Small intestine (tissue), 7 donors: ENCODE measurements around the gene PEMT. TPM values are rescaled to one million over a fixed set of nuclear protein-coding genes. Genes with fewer than 3 reads are reported as not detected.

Experiments
- DNase-seq, 2 donors: peaks; one replicate each; pipeline versions ENCODE4 v3.0.0 to v3.0.0-alpha.2; 2013
- FAIRE-seq: peaks from 2 replicates; lab custom pipeline; 2012; peaks lifted over from hg19 to GRCh38; lab: Jason Lieb, UNC
- H3K27ac ChIP-seq, 3 donors: one replicate each; pipeline ENCODE4 v1.5.1; 2013; ENCODE audit warnings: low read length in 2 of 3, mild to moderate bottlenecking in 2 of 3, control low read depth in 1 of 3, inconsistent platforms in 1 of 3, low read depth in 1 of 3, moderate library complexity in 1 of 3
- H3K27me3 ChIP-seq, 3 donors: one replicate each; pipeline ENCODE4 v1.6.1; 2013; ENCODE audit warnings: low read length in 3 of 3, inconsistent platforms in 1 of 3; ENCODE audit not compliant: control insufficient read depth in 3 of 3, insufficient read depth in 3 of 3
- H3K36me3 ChIP-seq, 3 donors: one replicate each; pipeline ENCODE4 v1.6.1; 2013; ENCODE audit warnings: low read length in 3 of 3, inconsistent platforms in 1 of 3, low read depth in 1 of 3, mild to moderate bottlenecking in 1 of 3, moderate library complexity in 1 of 3; ENCODE audit not compliant: control insufficient read depth in 3 of 3, insufficient read depth in 2 of 3
- H3K4me1 ChIP-seq, 3 donors: one replicate each; pipeline ENCODE4 v1.6.1; 2013; ENCODE audit warnings: low read length in 2 of 3, inconsistent platforms in 1 of 3, low read depth in 1 of 3, mild to moderate bottlenecking in 1 of 3, moderate library complexity in 1 of 3; ENCODE audit not compliant: control insufficient read depth in 3 of 3, insufficient read depth in 2 of 3
- H3K4me3 ChIP-seq, 3 donors: one replicate each; pipeline ENCODE4 v1.5.1; 2013; ENCODE audit warnings: low read length in 3 of 3, control low read depth in 1 of 3, inconsistent platforms in 1 of 3, low read depth in 1 of 3, mild to moderate bottlenecking in 1 of 3, moderate library complexity in 1 of 3
- H3K9me3 ChIP-seq, 2 donors: one replicate each; pipeline ENCODE4 v1.6.1; 2013; ENCODE audit warnings: low read depth in 1 of 2, low read length in 1 of 2; ENCODE audit not compliant: control insufficient read depth in 2 of 2, insufficient read depth in 1 of 2
- WGBS, 3 donors: extraction: QIAGEN DNeasy Blood & Tissue Kit; methylation state at CpG; one replicate each; pipeline ENCODE4 v1.1.7; 2013; 5-methylcytosine and 5-hydroxymethylcytosine counted together
- polyA plus RNA-seq, 4 donors: library from polyadenylated mRNA; stranded (reverse) in 3 of 4; unstranded in 1 of 4; fragments of 200-250 nt in 3 of 4; fragments of 120-200 nt in 1 of 4; gene quantifications; one replicate each; pipeline versions ENCODE4 v1.2.1 to v1.2.3, GENCODE V29; 2013
- donor health status: healthy with polysubstance abuse.
- donor health status: control.
- donor health status: control.
- donor health status: Bipolar disorder and iron deficiency.
- donor health status: healthy.

The PEMT gene
- polyA plus RNA-seq, 4 donors, result 23.0 to 42.0 (median 32.8) TPM

DNA sequence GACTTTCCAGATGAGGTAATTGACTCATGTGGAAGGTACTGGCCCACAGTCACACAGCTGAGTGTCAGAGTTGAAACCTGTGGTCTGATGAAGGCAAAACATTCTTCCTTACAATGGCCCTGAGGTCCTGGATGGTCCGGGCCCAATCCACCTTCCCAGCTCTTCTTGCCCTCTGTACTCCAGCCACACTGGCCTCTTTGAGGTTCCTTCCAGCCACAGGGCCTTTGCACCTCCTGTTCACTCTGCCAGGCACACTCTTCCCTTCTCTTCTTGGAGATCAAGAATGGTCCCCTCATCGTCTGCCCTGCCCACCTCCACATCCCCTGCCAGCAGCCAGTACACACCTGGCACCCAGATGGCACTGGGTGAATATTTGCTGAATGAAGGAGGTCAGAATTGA, 6.5 kb upstream of the PEMT start:
- H3K9me3 ChIP-seq, result no peaks in the 10 kb centered on the region
- no peak for DNase-seq
- no peaks in the 10 kb centered on the region for H3K27me3 ChIP-seq
- H3K4me3 ChIP-seq, result no peak overlapping the region
- H3K36me3 ChIP-seq, result no peaks in the 10 kb centered on the region
- WGBS, 3 donors, result 91 to 100% (median 92%) methylated on average over 2 of the region's 2 CpGs
- FAIRE-seq, result no peak
- no peak overlapping the region for H3K27ac ChIP-seq
- H3K4me1 ChIP-seq, result no peaks in the 10 kb centered on the region

DNA sequence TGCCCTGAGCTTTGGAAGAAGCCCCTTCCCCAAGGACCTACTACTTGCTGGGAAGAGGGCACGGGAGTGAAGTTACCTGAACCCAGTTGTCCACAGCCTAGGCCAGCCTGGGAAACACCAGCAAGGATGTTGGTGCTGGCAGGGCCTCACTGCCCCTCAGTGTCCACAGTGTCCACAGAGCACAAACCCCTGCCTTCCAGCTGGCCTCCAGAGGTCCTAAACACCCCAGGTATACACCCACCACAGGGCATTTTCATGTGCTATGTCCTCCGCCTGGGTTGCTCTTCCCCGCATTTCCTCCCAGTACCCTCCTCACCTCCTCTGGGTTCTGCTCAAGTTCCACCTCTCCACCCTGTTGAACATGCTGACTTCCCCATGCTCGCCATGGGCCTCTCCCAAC, 4.2 kb upstream of the PEMT start:
- H3K4me1 ChIP-seq, result peaks cover 0 to 10% (median 0%) of the 10 kb centered on the region in 3 donors
- H3K27ac ChIP-seq, result no peak overlapping the region
- DNase-seq (no peak), FAIRE-seq (no peak)
- no peaks in the 10 kb centered on the region for H3K9me3 ChIP-seq
- WGBS, 3 donors, result 92 to 97% (median 94%) methylated on average over 4 of the region's 4 CpGs
- no peaks in the 10 kb centered on the region for H3K36me3 ChIP-seq
- no peak overlapping the region for H3K4me3 ChIP-seq
- H3K27me3 ChIP-seq, result no peaks in the 10 kb centered on the region

DNA sequence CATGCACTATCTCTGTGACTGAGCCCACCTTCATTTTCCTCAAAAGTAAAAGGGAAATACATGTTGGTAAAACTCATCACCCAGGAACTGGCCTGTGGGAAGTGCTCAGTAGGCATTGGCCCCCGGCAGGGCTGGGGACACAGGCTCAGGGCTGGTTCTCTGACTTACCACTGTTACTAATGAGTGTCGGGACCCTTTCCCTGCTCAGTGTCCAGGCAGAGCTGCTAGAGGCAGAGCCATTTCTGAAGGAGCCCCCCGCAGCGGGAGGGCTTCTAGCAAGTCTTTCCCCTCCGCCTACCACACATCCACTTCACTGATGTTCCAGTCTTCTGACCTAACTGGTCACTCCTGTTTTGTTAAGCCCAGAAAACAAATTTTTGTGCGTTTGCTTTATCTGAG, 1.7 kb upstream of the PEMT start:
- FAIRE-seq (no peak), DNase-seq (no peak)
- H3K4me1 ChIP-seq, result peaks cover 0 to 21% (median 0%) of the 10 kb centered on the region in 3 donors
- peaks cover 0 to 2% (median 0%) of the 10 kb centered on the region in 3 donors for H3K36me3 ChIP-seq
- H3K9me3 ChIP-seq, result no peaks in the 10 kb centered on the region
- 84 to 87% (median 85%) methylated on average over 6 of the region's 6 CpGs for WGBS, 3 donors
- no peak overlapping the region for H3K27ac ChIP-seq
- no peak overlapping the region for H3K4me3 ChIP-seq
- no peaks in the 10 kb centered on the region for H3K27me3 ChIP-seq

DNA sequence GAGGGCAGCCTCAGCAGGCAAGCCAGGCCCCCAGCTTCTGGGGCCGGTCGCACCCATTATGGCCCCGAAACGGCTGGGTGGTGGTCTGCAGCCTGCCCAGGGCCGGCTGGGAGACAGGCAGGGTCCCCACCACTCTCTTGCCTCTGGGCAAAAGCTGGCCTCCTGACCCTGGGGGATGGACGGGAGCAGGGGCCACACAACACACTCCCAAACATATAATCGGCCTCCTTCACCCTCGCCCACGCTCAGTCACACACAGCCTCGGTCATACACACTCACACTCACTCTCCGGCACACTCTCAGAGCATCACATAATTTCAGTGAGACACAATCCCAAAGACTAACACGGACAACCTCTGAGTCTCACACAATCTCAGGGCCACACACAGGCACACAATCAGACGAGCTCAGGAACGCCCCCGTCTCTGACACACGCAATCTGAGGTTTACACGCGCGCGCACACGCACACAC, 589 bp downstream of the PEMT start:
- peak overlapping the region; percentile 78 to 86 (median 83) for H3K4me3 ChIP-seq
- DNase-seq (peak in 1 of 2 donors; percentile 37), FAIRE-seq (no peak)
- H3K27me3 ChIP-seq, result no peaks in the 10 kb centered on the region
- 0 to 2% (median 1%) methylated on average over 19 to 21 of the region's 21 CpGs for WGBS, 3 donors
- H3K36me3 ChIP-seq, result peaks cover 0 to 2% (median 0%) of the 10 kb centered on the region in 3 donors
- H3K4me1 ChIP-seq, result peaks cover 0 to 21% (median 0%) of the 10 kb centered on the region in 3 donors
- H3K27ac ChIP-seq, result peak overlapping the region; percentile 37 to 93 (median 39)
- no peaks in the 10 kb centered on the region for H3K9me3 ChIP-seq

DNA sequence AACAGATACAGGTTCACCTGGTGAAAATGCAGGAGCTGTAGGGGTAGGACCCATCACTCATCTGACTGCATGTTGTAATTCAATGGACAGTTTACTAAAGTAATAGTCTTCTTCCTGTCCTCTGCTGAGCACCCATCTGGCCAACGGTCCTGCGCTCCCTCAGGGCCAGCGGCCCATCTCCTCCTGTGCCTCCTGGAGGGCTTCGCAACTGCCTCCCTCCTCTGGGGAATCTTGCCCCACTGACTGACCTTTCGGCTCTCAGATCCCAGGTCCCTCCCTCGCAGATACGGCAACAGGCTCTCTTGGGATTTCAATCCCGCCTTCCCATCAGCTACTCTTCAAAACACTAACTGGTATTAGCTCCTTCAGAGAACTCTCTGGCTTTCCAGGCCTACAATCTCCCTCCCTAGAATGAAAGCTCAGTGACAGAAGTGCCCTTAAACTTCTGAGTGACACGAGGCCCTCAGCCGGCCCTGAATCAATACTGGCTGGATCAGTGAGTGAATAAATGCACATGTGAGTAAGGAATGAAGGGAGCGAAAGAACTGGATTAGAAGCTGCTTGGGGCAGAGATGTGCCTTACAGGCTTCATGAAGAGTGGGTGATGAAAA, 1.3 kb downstream of the PEMT start:
- no peak for DNase-seq
- Histone ChIP-seq H3K27me3 (no peaks in the 10 kb centered on the region), H3K36me3 (peaks cover 0 to 2% (median 0%) of the 10 kb centered on the region in 3 donors), H3K4me3 (peak overlapping the region in 2 of 3 donors; percentile 78 to 86), H3K9me3 (no peaks in the 10 kb centered on the region), H3K4me1 (peaks cover 0 to 21% (median 0%) of the 10 kb centered on the region in 3 donors), H3K27ac (peak overlapping the region in 2 of 3 donors; percentile 37 to 93)
- FAIRE-seq, result no peak
- WGBS, 3 donors, result 61 to 63% (median 62%) methylated on average over 11 of the region's 11 CpGs

DNA sequence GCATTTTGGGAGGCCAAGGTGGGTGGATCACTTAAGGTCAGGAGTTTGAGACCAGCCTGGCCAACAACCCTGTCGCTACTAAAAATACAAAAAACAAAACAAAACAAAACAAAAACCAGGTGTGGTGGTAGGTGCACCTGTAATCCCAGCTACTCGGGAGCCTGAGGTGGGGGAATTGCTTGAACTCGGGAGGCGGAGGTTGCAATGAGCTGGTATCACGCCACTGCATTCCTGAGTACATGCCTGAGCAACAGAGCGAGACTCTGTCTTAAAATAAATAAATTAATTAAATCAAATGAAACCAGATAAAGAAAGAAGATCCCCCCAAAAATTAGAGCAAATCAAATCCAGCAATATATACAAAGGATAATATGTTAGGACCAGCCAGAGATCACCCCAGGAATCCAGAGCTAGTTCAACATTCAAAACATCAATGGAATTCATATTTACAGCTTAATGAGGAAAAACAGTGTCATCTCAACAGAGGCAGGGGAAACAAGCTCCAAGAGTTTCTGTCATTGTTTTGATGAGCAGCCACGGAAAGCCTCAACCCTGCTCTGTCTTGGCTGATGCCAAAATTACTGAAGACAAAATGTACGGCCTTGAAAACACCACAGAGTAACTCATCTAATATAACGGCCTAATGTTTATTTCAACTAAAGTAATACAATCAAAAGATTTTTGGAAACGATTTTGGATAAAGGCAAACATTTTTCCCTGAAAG, 3.7 kb downstream of the PEMT start:
- peaks cover 0 to 6% (median 0%) of the 10 kb centered on the region in 3 donors for H3K36me3 ChIP-seq
- peak overlapping the region in 1 of 3 donors; percentile 46 for H3K27ac ChIP-seq
- H3K27me3 ChIP-seq, result no peaks in the 10 kb centered on the region
- no peak for DNase-seq
- WGBS, 3 donors, result 80 to 91% (median 87%) methylated on average over 10 of the region's 10 CpGs
- no peak for FAIRE-seq
- H3K4me1 ChIP-seq, result peaks cover 0 to 20% (median 0%) of the 10 kb centered on the region in 3 donors
- no peak overlapping the region for H3K4me3 ChIP-seq
- H3K9me3 ChIP-seq, result no peaks in the 10 kb centered on the region

DNA sequence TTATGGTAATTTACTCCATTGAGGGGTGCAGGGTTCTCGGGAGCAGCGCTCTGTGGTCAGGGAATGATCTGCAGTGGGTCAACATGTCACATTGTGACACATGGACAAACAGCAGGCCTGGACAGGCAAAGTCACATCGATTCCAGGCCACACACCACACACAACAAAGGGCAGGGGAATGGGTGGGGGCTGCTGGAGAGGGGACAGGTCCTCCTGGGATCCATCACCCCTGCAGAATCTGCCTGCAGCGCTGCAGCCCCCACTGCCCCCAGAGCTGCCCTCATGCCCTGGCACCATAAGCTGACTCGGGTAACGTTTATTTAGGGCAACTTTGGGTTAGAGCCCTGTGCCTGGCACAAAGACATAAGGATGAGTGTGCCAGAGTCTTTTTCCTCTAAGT, 9.1 kb downstream of the PEMT start:
- H3K36me3 ChIP-seq, result peaks cover 0 to 6% (median 0%) of the 10 kb centered on the region in 3 donors
- no peak overlapping the region for H3K27ac ChIP-seq
- H3K4me1 ChIP-seq, result peaks cover 0 to 26% (median 5%) of the 10 kb centered on the region in 3 donors
- H3K9me3 ChIP-seq, result no peaks in the 10 kb centered on the region
- FAIRE-seq (no peak), DNase-seq (no peak)
- 86 to 95% (median 89%) methylated on average over 6 of the region's 6 CpGs for WGBS, 3 donors
- H3K4me3 ChIP-seq, result no peak overlapping the region
- no peaks in the 10 kb centered on the region for H3K27me3 ChIP-seq

DNA sequence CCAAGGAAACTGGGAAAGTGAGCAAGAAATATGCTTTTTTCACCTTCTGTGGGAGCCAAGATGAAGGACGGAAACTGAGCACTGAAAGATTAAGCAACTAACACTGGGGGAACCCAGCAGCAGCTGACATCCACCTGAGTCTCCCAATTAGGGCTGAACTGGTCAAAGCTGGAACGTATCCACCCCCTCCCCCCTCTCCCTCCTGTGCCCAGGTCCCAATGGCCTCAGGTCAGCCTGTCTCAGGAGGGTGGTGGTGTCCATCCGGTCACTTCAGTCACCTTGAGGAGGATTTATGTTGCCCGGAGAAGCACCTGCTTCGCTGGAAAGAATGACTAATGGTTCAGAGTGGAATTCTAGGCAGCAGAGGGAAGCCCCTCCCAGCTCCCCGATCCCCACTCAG, 10.0 kb downstream of the PEMT start:
- FAIRE-seq (no peak), DNase-seq (no peak)
- Histone ChIP-seq H3K36me3 (peaks cover 0 to 13% (median 0%) of the 10 kb centered on the region in 3 donors), H3K27me3 (no peaks in the 10 kb centered on the region), H3K9me3 (no peaks in the 10 kb centered on the region), H3K4me1 (peaks cover 0 to 26% (median 5%) of the 10 kb centered on the region in 3 donors), H3K4me3 (no peak overlapping the region), H3K27ac (peak overlapping the region in 2 of 3 donors; percentile 39 to 75)
- 79 to 85% (median 82%) methylated on average over 6 of the region's 6 CpGs for WGBS, 3 donors
